ENCODE results near the gene SCYL3.

SCYL3 gene

GRCh38 chr1:169894424-169895145 is 889 bp upstream of the SCYL3 start:
- H3K9me3 ChIP-seq (replicated peaks; ENCODE audit: insufficient read depth, low read length): no peaks in the 10 kb centered on the region
- peak overlapping the region; percentile 92 for H3K4me3 ChIP-seq (ENCODE audit: low read length)
- peaks cover 25% of the 10 kb centered on the region for H3K4me1 ChIP-seq (ENCODE audit: low read length)
- H2AFZ ChIP-seq (ENCODE audit: low read length): peak overlapping the region; percentile 65
- H3K79me2 ChIP-seq (ENCODE audit: low read length): peaks cover 38% of the 10 kb centered on the region
- no peaks in the 10 kb centered on the region for H3K36me3 ChIP-seq (replicated peaks; ENCODE audit: insufficient read depth, low read length)
- peak overlapping the region; percentile 79; the same call in 1 of the 2 replicates for H3K27ac ChIP-seq (ENCODE audit: low read length)
- H3K27me3 ChIP-seq (replicated peaks; ENCODE audit: insufficient read depth, low read length): no peaks in the 10 kb centered on the region
- no peak for DNase-seq
- no peak for TF ChIP-seq EZH2 (optimal IDR thresholded peaks at IDR 0.05; ENCODE audit: low read depth, low read length)
- no peak for TF ChIP-seq EZH2phosphoT487 (IDR thresholded peaks at IDR 0.05; ENCODE audit: low read length)
- TF ChIP-seq CTCF (IDR thresholded peaks at IDR 0.05; ENCODE audit: low read length): no peak
- no peaks in the 10 kb centered on the region for H4K20me1 ChIP-seq (ENCODE audit: insufficient read depth, low read length)
- H3K4me2 ChIP-seq (ENCODE audit: low read depth, low read length): peak overlapping the region; percentile 75
- H3F3A ChIP-seq (ENCODE audit: insufficient read depth, low read length): 0 out of 2 replicates have a peak, but pooled peaks cover 6% of the 10 kb centered on the region
- H3K9me2 ChIP-seq (replicated peaks; ENCODE audit: insufficient read depth, low read length): no peaks in the 10 kb centered on the region
- H3K9ac ChIP-seq (ENCODE audit: low read length): peak overlapping the region; percentile 89

DNA sequence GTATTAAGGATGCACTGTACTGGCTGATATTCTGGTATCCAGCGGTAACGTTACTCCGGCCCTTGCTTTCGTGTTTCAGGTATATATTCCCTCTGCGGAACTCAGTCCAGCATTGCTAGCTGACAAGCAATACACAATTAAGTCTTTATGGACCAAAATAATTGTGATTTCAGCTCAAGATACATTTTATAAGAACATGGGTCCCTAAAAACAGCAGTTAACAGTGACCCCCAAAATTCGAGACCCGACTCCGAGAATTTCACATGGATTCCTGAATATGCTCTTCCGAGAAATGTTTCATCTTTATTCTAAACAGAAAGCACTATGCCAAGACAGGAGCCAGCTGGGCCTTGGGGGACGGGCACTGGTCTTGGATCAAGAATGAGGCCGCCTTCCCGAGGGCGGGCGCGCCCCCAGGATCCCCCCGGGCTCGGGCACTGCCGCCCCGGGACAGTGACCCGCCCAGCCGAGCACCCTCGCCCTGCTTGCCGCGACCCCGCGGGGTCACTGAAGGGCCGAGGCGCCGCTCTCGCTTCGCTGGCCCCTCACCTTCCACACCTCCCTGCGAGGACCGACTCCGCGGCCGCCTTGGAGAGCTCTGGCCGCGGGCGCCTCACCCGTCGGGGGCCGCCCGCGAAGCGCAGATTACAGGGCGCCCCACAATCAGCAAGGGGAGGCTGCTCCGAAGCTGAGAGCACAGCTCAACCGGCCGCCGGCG is 610 bp downstream of the SCYL3 start:
- peak; percentile 38 for DNase-seq
- H3K4me2 ChIP-seq (ENCODE audit: low read depth, low read length): peak overlapping the region; percentile 71
- H3K79me2 ChIP-seq (ENCODE audit: low read length): peaks cover 53% of the 10 kb centered on the region
- no peaks in the 10 kb centered on the region for H3K27me3 ChIP-seq (replicated peaks; ENCODE audit: insufficient read depth, low read length)
- H3F3A ChIP-seq (ENCODE audit: insufficient read depth, low read length): 0 out of 2 replicates have a peak, but pooled peaks cover 6% of the 10 kb centered on the region
- H2AFZ ChIP-seq (ENCODE audit: low read length): peak overlapping the region; percentile 73
- TF ChIP-seq EZH2 (optimal IDR thresholded peaks at IDR 0.05; ENCODE audit: low read depth, low read length) (no peak), CTCF (IDR thresholded peaks at IDR 0.05; ENCODE audit: low read length) (no peak), EZH2phosphoT487 (IDR thresholded peaks at IDR 0.05; ENCODE audit: low read length) (no peak)
- peak overlapping the region; percentile 92 for H3K4me3 ChIP-seq (ENCODE audit: low read length)
- peak overlapping the region; percentile 89 for H3K9ac ChIP-seq (ENCODE audit: low read length)
- H3K9me3 ChIP-seq (replicated peaks; ENCODE audit: insufficient read depth, low read length): no peaks in the 10 kb centered on the region
- H3K27ac ChIP-seq (ENCODE audit: low read length): peak overlapping the region; percentile 79; the same call in 1 of the 2 replicates
- no peaks in the 10 kb centered on the region for H4K20me1 ChIP-seq (ENCODE audit: insufficient read depth, low read length)
- no peaks in the 10 kb centered on the region for H3K9me2 ChIP-seq (replicated peaks; ENCODE audit: insufficient read depth, low read length)
- H3K36me3 ChIP-seq (replicated peaks; ENCODE audit: insufficient read depth, low read length): 0 out of 2 replicates have a peak, but pooled peaks cover 5% of the 10 kb centered on the region
- H3K4me1 ChIP-seq (ENCODE audit: low read length): peaks cover 25% of the 10 kb centered on the region

DNA sequence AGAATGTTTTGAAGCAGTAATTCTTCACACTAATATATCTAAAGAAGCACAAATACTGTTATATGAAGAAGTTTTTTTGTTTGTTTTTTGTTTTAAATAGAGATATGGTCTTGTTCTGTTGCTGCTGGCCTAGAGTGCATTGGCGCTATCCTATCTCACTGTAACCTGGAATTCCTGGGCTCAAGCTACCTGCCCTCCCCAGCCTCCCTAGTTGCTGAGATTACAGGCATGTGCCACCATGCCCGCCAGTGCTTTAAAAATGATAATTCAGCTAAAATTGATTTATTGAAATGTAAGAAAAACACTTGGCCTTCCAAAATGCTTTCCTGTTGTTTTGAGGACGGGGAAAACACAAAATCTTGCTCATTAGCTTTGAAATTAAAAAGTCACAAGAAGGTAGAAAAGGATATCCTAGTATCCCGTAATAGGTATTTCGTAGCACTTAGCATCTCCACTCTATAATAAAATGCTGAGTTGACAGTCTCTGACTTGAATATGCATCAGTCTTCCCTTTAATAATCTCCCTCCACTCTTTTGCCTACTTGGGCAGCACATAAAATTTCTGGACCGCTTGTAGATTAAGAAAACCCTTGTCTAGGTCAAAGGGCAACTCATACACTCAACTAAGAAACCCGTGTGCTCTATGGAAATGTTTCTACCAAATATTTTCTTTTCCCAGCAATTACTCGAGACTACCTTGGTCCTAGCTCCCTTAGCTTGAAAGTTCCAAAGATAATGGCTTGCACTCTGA is 1.3 kb downstream of the SCYL3 start:
- Histone ChIP-seq H3K4me3 (ENCODE audit: low read length) (peak overlapping the region; percentile 92), H3K36me3 (replicated peaks; ENCODE audit: insufficient read depth, low read length) (0 out of 2 replicates have a peak, but pooled peaks cover 8% of the 10 kb centered on the region), H3K27me3 (replicated peaks; ENCODE audit: insufficient read depth, low read length) (no peaks in the 10 kb centered on the region), H2AFZ (ENCODE audit: low read length) (peak overlapping the region; percentile 73), H3K9me3 (replicated peaks; ENCODE audit: insufficient read depth, low read length) (no peaks in the 10 kb centered on the region), H3K4me2 (ENCODE audit: low read depth, low read length) (peak overlapping the region; percentile 71), H3K27ac (ENCODE audit: low read length) (no peak overlapping the region), H3F3A (ENCODE audit: insufficient read depth, low read length) (0 out of 2 replicates have a peak, but pooled peaks cover 6% of the 10 kb centered on the region), H4K20me1 (ENCODE audit: insufficient read depth, low read length) (no peaks in the 10 kb centered on the region), H3K4me1 (ENCODE audit: low read length) (peaks cover 25% of the 10 kb centered on the region), H3K9ac (ENCODE audit: low read length) (peak overlapping the region; percentile 89), H3K79me2 (ENCODE audit: low read length) (peaks cover 56% of the 10 kb centered on the region), H3K9me2 (replicated peaks; ENCODE audit: insufficient read depth, low read length) (no peaks in the 10 kb centered on the region)
- no peak for DNase-seq
- TF ChIP-seq CTCF (IDR thresholded peaks at IDR 0.05; ENCODE audit: low read length): no peak
- no peak for TF ChIP-seq EZH2phosphoT487 (IDR thresholded peaks at IDR 0.05; ENCODE audit: low read length)
- no peak for TF ChIP-seq EZH2 (optimal IDR thresholded peaks at IDR 0.05; ENCODE audit: low read depth, low read length)
